AG09309 (cell line): ENCODE results near the gene GJA4.

ENCODE experiments used
- DNase-seq: peaks from one replicate; pipeline ENCODE4 v3.0.0-alpha.2; 2010; ENCODE audit warnings: low read depth
- H3K4me3 ChIP-seq: 2 replicates; pipeline ENCODE4 v1.5.1; 2011; ENCODE audit warnings: mild to moderate bottlenecking, low read depth, low read length, moderate library complexity; ENCODE audit not compliant: control insufficient read depth
- TF ChIP-seq, protein P1 (sequence below): IDR thresholded peaks from 2 replicates; pipeline ENCODE4 v1.5.1; 2011; ENCODE audit warnings: mild to moderate bottlenecking, low read depth, low read length, inconsistent platforms; ENCODE audit not compliant: insufficient read depth, control insufficient read depth; ENCODE audit errors: missing control alignments

Gene GJA4

DNA sequence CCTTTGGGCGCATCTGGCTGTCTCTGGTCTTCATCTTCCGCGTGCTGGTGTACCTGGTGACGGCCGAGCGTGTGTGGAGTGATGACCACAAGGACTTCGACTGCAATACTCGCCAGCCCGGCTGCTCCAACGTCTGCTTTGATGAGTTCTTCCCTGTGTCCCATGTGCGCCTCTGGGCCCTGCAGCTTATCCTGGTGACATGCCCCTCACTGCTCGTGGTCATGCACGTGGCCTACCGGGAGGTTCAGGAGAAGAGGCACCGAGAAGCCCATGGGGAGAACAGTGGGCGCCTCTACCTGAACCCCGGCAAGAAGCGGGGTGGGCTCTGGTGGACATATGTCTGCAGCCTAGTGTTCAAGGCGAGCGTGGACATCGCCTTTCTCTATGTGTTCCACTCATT is 35.4 kb upstream of the GJA4 start:
- TF ChIP-seq, protein P1, sequence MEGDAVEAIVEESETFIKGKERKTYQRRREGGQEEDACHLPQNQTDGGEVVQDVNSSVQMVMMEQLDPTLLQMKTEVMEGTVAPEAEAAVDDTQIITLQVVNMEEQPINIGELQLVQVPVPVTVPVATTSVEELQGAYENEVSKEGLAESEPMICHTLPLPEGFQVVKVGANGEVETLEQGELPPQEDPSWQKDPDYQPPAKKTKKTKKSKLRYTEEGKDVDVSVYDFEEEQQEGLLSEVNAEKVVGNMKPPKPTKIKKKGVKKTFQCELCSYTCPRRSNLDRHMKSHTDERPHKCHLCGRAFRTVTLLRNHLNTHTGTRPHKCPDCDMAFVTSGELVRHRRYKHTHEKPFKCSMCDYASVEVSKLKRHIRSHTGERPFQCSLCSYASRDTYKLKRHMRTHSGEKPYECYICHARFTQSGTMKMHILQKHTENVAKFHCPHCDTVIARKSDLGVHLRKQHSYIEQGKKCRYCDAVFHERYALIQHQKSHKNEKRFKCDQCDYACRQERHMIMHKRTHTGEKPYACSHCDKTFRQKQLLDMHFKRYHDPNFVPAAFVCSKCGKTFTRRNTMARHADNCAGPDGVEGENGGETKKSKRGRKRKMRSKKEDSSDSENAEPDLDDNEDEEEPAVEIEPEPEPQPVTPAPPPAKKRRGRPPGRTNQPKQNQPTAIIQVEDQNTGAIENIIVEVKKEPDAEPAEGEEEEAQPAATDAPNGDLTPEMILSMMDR: no peak
- no peak for DNase-seq
- no peak overlapping the region for H3K4me3 ChIP-seq

DNA sequence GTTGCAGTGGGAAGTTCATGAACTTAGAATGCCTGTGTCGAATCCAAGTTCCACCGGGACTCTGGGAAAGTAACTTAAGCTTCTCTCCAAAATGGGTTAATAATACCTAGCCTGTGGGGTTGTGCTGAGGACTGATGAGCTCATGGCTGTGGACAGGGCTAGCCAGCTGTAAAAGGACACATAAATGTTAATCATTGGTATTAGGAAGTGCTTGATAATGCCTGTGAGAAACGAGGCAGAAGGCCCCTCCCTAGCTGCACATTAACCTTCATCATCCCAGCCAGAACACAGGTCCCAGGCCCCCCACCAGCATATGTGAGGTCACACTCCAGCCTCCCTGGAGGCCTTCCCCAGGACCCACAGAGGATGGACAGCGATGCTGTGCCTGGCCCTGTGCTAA is 34.0 kb upstream of the GJA4 start:
- TF ChIP-seq, protein P1: no peak
- H3K4me3 ChIP-seq: no peak overlapping the region

DNA sequence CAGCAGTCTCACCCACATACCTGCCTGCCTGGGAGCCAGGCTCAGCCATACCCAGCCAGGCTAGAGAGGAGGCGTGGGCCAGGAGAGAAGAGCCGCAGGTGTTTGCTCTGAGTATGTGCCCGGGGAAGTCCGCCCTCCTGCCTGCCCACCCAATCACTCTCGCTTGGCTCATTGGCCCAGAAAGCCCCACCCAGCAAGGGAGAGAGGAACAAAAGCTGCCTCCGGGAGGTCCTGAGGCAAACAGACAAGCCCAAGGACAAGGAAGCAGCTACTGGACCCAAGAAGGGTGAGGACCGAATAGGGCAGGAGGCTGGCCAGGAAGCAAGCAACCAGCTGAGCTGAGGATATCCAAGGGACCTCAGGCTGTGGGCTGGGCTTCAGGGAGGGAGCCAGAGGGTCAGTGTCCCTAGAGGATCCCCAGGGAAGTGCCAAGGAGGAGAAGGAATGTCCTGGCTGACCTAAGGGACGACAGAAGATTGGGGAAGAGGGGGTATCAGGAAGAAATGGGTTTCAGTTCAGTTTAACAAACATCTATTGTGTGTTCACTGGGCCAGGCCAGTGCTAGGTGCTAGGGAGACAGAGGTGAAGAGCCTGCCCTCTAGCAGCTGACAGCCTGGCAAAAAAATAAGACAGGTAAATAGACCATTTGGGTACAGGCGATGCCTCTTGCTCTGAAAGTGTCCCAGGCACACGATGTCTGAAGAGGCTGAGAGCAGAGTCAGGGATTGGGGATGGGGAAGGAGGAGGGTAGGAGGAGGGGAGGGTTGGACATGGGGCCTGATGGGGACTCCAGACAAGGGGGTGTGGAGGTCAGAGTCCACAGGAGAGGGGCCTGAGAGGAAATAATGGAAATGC is 33.1 kb upstream of the GJA4 start, which contains the start of gene GJB4:
TSS of gene GJB4 (plus strand) at position 238 of the 855 bp plus-strand sequence. CDS start 1,515 bp downstream, outside the sequence.
- TF ChIP-seq, protein P1: no peak
- no peak for DNase-seq
- no peak within 1 kb of the TSS for H3K4me3 ChIP-seq

More for the DNA sequence above, 34.0 kb upstream of the GJA4 start:
- DNase-seq: no peak

DNA sequence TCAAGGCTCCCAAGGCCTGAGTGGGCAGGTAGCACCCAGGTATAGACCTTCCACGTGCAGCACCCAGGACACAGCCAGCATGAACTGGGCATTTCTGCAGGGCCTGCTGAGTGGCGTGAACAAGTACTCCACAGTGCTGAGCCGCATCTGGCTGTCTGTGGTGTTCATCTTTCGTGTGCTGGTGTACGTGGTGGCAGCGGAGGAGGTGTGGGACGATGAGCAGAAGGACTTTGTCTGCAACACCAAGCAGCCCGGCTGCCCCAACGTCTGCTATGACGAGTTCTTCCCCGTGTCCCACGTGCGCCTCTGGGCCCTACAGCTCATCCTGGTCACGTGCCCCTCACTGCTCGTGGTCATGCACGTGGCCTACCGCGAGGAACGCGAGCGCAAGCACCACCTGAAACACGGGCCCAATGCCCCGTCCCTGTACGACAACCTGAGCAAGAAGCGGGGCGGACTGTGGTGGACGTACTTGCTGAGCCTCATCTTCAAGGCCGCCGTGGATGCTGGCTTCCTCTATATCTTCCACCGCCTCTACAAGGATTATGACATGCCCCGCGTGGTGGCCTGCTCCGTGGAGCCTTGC is 31.5 kb upstream of the GJA4 start:
- no peak for DNase-seq
- no peak overlapping the region for H3K4me3 ChIP-seq
- TF ChIP-seq, protein P1: no peak

DNA sequence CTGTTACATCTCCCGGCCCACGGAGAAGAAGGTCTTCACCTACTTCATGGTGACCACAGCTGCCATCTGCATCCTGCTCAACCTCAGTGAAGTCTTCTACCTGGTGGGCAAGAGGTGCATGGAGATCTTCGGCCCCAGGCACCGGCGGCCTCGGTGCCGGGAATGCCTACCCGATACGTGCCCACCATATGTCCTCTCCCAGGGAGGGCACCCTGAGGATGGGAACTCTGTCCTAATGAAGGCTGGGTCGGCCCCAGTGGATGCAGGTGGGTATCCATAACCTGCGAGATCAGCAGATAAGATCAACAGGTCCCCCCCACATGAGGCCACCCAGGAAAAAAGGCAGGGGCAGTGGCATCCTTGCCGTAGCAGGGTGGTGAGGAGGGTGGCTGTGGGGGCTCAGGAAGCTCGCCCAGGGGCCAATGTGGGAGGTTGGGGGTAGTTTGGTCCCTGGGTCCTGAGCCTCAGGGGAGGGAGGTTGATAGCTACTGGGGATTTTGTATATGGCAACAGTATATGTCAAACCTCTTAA is 31.0 kb upstream of the GJA4 start:
- H3K4me3 ChIP-seq: no peak overlapping the region
- TF ChIP-seq, protein P1: no peak
- no peak for DNase-seq

DNA sequence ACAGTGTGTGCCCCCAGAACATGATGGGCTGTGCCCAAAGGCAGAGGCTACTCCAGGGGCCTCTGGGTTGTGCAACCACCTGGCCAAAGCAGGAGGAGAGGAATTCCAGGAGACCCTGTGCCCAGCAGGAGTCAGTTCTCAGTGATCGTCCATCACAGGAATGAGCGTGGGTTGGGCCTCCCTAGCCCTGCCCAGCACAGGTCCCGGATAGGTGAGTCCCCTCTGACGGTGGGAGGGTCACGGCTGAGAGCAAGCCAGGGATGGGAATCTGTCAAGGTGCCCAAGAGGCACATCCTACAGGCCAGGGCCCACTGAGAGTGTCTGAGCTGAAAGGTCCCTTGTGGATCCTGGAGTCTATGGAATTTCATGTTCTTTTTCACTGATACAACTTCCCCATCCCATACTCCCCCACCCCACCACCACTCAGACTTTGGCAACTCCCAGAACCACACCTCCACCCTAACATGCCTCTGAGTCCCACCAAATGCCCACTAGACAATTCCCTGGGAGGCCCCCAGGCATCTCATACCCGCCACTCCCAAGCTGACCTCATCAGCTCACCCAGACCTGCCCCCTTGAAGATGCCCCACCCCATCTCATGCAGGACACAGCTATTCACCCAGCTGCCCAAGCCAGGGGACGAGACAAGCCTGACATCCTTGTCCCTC is 30.2 kb upstream of the GJA4 start:
- no peak overlapping the region for H3K4me3 ChIP-seq
- TF ChIP-seq, protein P1: no peak
- DNase-seq: no peak
